Cerebellar cortex (tissue), 1 donor: ENCODE results near the gene RNH1.
A peak's percentile ranks its signal among the peaks of the same experiment; 100 is the strongest.

Experiments used
- DNase-seq: peaks from one replicate; pipeline ENCODE4 v3.0.0-alpha.2; 2015; ENCODE audit warnings: low spot score

The RNH1 gene

GRCh38 chr11:499201-500076 lies 7.6 kb downstream of the RNH1 start:
- DNase-seq = no peak

GRCh38 chr11:498297-499181 lies 8.5 kb downstream of the RNH1 start:
- no peak for DNase-seq

- no peak for DNase-seq
Measured at GRCh38 chr11:497565-498296, 9.3 kb downstream of the RNH1 start.

GRCh38 chr11:496834-497564 lies 10.0 kb downstream of the RNH1 start:
- no peak for DNase-seq

GRCh38 chr11:495537-495931 lies 11.5 kb downstream of the RNH1 start:
- no peak for DNase-seq

- DNase-seq = no peak
Measured at GRCh38 chr11:494761-495536, 12.1 kb downstream of the RNH1 start.

GRCh38 chr11:492427-493226 lies 14.4 kb downstream of the RNH1 start:
- DNase-seq = peak; percentile 57

GRCh38 chr11:491358-491757 lies 15.7 kb downstream of the RNH1 start:
- no peak for DNase-seq

- DNase-seq = no peak
Measured at GRCh38 chr11:490930-491260, 16.1 kb downstream of the RNH1 start.

GRCh38 chr11:490186-490929 lies 16.7 kb downstream of the RNH1 start:
- DNase-seq = no peak

- no peak for DNase-seq
Measured at GRCh38 chr11:489610-490185, 17.3 kb downstream of the RNH1 start.

GRCh38 chr11:488992-489391 lies 18.1 kb downstream of the RNH1 start:
- no peak for DNase-seq

- DNase-seq = no peak
Measured at GRCh38 chr11:488579-488978, 18.5 kb downstream of the RNH1 start.

GRCh38 chr11:488062-488461 lies 19.0 kb downstream of the RNH1 start:
- no peak for DNase-seq

- DNase-seq = no peak
Measured at GRCh38 chr11:487571-488021, 19.4 kb downstream of the RNH1 start.

GRCh38 chr11:486189-486588 lies 20.9 kb downstream of the RNH1 start:
- DNase-seq = no peak

GRCh38 chr11:484616-485015 lies 22.4 kb downstream of the RNH1 start:
- DNase-seq = no peak

- no peak for DNase-seq
Measured at GRCh38 chr11:479311-479710, 27.7 kb downstream of the RNH1 start.
